NCI-H2196 (cell line): ENCODE results near the gene AZIN2.
A peak's percentile ranks its signal among the peaks of the same experiment; 100 is the strongest.
"Not testable (repeated sequence)": the region's sequence is repeated elsewhere in the genome, so short reads cannot be mapped to it uniquely, and the experiment has no call there.

Experiments used
- DNase-seq: peaks from one replicate; lab custom pipeline; 2025; ENCODE audit not compliant: unreplicated experiment; lab: John Stamatoyannopoulos, UW

AZIN2 gene

DNA sequence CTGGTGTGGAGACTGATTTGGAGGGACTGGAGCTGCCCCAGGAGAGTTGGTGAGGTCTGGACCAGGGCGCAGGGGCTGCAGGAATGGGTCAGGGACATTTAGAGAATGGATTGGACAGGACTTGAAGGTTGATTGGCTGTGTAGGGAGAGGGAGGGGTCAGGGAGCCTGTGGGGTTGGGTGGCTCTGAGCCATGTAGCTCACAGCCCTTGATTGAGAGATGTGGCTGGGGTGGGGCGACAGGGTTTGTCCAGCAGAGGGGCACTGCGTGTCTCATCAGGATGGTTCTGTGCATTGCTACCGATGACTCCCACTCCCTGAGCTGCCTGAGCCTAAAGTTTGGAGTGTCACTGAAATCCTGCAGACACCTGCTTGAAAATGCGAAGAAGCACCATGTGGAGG, 12.1 kb downstream of the AZIN2 start:
- no peak for DNase-seq

DNA sequence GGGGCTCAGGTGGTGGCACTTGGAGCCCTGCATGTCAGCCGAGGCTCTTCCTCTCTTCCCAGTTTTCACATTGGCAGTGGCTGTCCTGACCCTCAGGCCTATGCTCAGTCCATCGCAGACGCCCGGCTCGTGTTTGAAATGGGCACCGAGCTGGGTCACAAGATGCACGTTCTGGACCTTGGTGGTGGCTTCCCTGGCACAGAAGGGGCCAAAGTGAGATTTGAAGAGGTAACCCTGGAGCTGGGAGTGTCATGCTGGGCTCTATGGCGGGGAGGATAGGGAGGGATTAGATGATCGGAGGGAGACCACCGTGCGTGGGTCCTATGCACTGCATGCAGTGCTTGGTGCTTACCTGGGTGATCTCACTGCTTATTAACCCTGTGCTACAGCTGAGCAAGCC, 13.5 kb downstream of the AZIN2 start:
- no peak for DNase-seq

DNA sequence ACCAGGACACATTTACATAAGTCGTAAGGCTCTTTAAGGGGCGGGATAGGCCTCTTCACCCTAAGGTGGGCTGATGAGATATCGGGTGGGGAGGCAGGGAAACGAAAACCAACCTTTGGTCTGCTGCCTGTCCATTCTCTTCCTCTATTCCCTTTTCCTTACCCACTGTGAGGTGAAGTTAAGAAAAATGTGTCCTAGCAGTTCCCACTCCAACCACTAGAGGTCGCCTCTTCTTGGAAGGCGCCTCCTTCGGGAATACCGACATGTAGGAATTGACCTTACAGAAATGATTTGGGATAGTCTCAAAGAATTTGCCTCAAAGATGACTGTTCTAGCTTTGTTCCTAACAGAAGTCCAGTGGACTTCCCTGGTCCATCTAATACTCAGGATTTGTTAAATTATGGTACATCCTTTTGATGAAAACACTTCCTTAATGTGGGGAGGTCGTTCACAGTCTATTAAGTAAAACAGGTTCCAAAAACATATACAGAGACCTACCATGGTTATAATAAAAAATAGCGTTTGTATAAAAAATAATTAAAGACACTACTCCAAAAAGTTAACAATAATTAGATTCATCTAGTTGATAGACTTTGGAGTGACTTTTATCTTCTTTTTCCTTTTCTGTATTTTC, 14.1 kb downstream of the AZIN2 start:
- peak; percentile 76 for DNase-seq

DNA sequence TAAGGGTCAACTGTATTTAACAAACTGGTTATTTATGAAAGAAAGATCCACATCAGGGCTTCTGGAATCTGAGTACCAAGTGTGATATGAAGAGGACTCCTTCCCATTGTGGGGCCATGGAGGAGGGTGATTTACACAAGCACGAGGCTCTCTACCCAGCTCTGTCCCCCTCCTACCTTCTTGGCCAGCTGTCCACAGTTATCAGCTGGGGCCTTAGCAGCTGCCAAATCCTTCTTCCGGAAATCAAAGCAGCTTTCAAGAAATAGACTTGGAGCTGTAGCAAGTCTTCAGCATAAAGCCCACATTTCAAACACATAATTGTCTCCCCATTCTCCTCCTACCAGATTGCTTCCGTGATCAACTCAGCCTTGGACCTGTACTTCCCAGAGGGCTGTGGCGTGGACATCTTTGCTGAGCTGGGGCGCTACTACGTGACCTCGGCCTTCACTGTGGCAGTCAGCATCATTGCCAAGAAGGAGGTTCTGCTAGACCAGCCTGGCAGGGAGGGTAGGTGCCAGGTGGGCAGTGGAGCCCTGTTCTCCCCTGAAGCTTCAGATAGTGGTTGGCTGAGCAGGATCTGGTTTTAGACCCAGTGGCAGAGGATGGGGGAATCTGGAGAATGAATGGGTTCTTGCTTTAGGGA, 15.5 kb downstream of the AZIN2 start:
- DNase-seq: no peak

DNA sequence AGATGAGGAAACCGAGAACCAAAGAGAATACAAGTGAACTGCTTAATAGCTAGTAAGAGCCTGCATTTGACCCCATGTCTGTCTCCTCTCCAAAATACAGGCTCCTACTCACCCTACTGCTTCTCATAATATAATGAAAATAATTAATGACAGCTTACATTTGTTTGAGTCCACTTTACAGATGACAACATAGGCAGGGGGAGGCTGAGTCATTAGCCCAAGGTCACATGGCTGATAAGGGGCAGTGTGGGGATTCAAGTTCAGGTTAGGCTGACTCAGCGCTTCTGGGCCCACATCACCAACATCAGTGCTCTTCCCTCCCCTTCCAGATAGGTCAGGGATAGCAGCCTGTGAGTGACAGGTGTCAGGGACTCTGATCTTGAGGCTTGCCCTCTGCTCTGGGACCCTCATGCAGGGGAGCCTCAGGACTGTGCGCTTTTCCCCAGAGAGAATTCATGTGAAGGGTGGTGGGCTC, 16.2 kb downstream of the AZIN2 start:
- DNase-seq: no peak

DNA sequence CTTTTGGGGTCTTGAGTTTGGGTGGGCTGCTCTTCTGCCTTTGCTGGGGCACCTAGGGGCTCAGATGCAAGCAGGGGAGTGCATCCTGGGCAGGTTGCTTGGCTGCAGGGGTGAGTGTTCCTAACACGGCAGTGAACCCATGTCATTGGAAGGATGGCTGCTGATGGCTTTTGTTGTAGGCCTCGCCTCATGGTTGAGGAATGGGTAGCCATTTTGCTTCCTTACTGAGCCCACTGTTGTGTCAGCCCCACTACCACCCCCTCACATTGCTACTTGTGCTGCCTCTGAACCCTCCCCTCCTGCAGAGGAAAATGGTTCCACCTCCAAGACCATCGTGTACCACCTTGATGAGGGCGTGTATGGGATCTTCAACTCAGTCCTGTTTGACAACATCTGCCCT, 16.8 kb downstream of the AZIN2 start:
- no peak for DNase-seq

DNA sequence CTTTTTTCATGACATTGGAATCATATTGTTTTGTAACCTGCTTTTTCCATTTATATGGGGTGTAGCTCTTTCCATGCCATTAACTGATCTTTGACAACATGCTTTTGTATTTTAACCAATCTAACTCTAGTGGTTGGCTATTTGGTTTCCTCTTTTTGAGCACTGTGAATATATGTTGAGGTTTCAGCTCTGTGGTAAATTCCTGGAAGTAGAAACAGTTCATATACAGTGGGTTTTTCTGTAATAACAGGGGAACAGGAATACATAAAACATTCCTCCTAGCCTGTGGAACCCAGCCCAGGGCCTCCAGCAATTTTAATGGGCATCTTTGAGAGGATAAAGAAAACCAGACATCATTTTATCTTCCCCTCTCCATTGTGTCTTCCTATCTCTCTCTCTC, 17.4 kb downstream of the AZIN2 start:
- DNase-seq: no peak

DNA sequence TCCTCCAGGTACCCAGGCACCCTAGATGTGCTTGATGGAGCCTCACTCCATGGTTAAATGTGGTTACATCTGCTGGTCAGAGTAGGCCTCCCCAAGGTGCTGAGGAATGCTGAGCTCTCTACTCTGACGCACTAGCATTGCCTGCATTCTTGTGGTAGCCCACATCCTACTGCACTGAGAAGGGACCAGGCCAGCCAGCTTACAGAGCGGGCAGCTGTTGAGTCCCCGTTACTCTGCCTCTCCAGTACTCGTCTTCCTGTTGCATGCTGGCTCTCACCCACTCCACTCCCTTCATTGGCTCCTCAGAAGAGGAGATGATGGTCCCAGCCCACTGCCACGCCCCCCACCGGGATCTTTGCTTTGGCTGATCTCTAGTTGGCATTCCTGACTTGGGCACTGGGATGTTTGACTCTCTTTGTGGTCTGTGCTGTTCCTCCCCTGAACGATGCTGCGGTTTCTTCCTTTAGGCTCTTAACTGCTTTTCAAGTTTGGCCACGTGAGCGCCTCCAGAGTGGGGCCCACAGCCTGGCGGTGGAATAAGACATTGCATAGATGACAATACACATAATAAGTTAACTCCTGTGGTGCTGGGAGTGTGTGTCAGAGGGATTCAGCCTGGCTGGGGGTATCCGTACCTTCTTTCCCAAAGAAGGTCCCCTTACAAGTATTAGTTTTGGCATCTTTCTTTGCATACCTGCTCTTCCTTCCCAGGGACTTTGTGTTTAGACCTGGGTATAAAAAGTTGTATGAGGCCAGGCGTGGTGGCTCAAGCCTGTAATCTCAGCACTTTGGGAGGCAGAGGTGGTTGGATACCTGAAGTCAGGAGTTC, 18.6 kb downstream of the AZIN2 start:
- DNase-seq: peak; percentile 29

DNA sequence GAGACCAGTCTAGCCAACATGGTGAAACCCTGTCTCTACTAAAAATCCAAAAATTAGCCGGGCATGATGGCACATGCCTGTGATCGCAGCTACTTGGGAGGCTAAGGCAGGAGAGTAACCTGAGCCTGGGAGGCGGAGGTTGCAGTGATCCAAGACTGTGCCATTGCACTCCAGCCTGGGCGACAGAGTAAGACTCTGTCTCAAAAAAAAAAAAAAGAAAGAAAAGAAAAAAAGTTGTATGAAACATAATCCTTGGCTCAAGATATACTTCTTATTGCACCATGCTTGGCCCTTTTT, 19.1 kb downstream of the AZIN2 start:
- DNase-seq: not testable (repeated sequence)

DNA sequence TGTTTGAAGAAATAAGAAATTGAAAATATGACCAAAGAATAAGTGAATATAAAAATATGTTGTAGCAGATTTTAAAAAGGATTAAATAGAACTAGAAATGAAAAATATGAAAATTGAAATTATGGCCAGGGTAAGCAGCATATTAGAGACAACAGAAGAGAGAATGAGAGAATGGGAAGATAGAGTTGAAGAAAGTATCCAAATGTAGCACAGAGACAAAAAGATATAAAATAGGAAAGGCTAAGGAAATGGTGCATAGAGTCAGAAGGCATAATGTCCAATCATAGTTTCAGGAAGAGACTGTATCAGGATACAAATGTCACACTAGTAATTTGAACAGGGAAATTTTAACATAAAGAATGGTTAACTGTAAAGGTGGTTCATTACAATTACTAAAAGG, 29.5 kb downstream of the AZIN2 start:
- DNase-seq: no peak

DNA sequence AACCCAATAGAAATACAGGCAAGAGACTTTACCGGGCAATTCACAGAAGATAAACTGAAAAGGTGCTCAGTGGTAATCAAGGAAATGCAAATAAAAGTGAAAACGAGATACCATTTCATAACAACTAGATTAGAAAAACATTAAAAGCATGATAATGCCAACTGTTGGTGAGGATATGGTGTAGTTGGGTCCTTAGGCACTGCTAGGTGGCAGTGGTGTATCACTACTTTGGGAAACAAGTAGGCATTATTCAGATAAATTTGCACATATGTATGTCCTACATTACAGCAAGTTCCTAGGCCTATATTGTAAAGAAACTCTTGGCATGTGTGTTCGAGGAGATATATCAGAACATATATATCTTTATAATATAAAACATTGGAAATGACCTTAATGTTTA, 31.0 kb downstream of the AZIN2 start:
- DNase-seq: no peak

DNA sequence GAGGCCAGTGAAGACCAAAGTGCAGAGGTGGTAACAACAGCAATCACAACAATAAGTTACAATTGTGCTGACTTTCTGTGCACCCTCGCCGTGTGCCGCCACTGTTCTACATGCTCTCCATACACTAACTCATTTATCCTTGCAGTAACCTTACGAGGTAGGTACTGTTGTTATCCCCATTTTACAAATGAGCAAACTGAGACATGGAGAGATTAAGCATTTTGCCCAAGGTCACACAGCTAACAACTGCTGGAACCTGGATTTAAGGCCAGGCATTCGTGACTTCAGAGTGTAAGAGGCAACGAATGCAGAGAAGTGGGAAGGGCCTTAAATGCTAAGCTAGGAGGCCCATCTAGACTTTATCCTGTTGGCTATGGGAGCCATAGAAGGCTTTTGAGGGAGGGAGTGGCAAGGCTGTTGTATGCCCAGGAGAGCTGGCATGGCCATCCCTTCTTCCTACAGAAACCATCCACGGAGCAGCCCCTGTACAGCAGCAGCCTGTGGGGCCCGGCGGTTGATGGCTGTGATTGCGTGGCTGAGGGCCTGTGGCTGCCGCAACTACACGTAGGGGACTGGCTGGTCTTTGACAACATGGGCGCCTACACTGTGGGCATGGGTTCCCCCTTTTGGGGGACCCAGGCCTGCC, 36.6 kb downstream of the AZIN2 start:
- DNase-seq: no peak

DNA sequence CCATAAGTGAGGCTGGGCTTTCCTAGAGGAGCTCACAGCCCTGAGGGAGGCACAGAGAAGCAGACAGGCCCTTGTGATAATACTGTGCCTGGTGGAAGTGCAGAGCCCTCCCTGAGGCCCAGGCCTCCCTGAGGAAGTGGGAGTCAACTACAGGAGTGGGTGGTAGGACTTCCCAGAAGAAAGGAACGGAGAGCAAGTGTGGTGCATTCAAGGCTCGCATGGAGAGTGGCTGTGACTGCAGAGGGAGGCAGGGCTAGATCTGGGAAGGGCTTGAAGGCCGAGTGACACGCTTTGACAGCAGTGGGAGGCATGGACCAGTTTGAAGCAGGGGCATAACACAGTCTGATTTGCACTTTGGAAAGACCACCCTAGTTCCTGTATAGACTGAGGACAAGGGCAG, 37.3 kb downstream of the AZIN2 start:
- DNase-seq: no peak

DNA sequence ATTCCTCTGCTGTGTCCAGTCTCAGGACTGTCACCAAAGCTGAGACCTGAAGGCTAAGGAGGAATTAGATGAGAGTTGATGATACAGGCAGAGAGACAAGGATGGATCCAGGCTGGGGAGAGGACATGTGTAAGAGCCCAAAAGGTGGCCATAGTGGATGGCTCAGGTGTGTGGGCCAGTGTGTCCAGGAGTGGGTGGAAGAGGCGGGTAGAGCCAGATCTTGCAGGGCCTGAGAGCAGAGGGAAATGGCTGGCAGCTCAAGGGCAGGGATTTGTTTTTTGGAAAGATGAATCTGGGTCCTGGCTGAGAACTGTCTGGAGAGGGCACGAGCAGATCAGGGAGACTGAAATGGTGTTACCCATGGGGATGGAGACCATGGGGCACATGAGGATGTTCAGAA, 38.1 kb downstream of the AZIN2 start:
- no peak for DNase-seq

DNA sequence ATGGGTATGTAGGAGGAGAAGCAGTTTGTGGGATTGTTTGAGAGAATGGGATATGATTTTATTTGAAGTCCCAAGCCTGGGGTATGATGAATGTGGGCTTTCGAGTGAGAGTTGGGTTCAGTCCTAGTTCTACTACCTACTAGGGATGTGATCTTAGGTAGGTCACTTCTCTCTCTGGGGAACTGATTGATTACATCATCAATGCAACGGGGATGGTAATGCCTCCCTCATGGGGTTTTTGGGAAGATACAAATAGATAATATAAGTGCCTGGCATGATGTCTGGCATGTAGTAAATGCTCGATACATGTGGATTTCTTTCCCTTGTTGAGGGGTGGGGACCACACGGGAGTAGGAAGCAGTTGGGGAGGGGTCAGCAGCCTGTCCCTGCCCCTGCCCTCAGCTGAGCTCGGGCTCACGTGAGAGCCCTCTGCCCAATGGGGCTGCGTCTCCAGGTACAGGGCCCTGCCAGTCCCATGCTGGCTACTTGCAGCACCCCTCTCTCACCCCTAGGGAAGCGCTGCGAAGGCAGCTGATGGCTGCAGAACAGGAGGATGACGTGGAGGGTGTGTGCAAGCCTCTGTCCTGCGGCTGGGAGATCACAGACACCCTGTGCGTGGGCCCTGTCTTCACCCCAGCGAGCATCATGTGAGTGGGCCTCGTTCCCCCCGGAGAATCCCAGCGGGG, 38.7 kb downstream of the AZIN2 start:
- DNase-seq: no peak

DNA sequence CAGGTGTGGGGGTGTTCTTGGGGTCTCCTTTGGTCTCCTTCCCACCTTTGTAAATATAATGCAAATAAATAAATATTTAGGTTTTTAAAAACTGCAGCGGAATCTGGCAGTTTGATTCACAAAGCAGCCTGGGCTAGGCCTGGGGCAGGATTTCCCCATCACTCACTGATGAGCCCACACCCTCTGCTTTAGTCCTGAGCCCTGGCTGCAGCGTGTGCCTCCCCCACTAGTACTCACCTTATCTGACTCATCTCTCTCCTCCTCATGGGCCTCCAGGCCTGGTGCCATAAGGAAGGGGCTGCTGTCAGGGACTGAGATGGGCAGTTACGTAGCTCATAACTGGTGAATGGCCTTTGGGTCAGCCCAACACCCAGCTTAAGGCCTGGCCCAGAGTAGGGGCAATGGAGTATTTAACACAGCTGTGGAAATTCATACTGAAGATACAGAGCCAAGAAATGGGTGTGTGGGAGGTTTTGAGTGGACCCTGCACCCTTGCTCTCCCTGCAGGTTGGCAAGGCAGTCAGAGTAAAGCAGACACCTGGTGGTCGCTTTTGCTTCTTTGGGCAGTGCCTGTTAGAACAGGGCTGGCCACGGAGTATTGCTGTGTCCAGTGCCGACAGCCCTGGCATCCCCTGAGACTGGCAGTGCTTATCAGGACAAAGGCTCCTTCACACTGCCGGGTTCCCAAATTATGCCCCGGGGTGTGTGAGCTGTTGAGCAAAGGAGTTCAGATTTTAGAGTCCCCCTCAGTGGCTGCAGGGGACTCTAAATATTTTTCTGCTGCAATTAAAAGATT, 39.7 kb downstream of the AZIN2 start:
- DNase-seq: no peak

DNA sequence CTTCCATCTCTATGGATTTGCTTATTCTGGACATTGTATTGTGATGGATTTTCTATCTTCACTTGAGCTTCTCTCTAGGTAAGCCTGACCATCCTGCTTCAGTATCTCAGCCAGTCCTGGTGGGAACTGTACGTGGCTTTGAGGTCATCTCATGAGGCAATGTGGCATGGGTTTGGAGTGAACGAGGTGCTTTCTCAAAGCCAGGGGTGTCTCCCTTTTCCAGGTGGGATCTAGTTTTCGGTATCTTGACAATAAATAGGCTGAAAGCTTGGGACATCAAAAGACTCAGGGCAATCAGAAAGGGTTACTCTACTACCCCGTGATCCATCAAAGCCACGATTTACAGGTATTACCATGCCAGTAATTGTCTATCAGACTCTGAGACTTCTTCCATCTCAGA, 40.8 kb downstream of the AZIN2 start:
- no peak for DNase-seq

DNA sequence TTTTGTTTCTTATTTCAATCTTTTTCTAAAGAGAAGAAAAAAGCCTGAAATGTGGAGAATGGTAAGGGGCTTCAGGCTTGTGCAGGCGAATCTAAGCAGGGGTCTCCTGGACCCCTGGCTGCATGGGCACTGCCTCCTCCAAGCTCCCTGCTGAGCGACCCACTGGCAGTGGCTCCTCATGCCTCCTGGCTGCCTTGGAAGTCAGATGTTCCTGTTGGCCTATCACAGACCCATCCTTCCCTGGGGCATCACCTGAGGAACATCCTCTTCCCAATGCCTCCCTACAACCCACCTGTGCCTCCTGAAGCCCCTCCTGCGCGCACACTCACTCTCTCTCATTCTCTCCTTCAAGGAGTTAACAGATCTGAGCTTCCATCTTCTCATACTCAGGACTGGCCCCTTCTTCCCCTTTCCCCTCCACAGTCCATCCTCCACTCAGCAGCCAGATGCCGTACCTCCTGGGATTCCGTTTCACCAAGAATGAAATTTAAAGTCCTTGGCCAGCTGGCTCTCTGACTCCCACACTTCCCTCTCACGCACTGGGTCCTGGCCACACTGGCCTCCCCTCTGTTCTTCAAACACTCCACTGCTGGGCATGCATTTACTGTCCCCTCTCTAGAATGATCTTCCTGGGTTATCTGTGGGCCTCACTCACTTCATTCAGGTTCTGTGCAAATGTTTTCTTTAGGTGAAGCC, 41.7 kb downstream of the AZIN2 start:
- DNase-seq: no peak

DNA sequence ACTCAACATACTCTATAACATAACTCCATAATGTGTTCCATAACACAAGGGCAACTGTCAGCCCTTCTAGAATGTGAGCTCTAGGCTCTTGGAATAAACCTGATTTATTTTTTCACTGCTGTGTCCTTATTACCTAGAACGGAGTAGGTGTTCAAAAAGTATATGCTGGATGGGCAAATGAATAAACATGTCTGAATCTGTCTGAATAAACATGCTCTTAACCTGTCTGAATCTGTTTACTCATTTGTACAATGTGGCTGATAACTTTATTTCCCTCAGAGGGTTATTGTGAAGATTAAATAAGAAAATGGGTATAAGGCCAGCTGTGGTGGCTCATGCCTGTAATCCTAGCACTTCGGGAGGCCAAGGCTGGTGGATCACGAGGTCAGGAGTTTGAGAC, 42.3 kb downstream of the AZIN2 start:
- DNase-seq: no peak

DNA sequence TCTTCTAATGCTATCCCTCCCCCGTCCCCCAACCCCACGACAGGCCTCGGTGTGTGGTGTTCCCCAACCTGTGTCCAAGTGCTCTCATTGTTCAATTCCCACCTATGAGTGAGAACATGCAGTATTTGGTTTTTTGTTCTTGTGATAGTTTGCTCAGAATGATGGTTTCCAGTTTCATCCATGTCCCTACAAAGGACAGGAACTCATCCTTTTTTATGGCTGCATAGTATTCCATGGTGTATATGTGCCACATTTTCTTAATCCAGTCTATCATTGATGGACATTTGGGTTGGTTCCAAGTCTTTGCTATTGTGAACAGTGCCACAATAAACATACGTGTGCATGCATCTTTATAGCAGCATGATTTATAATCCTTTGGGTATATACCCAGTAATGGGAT, 43.7 kb downstream of the AZIN2 start:
- DNase-seq: not testable (repeated sequence)
